Sigmoid colon (tissue), 4 donors: Measurements from ENCODE around the gene ARL6IP4.

ENCODE experiments used
- CTCF ChIP-seq, 4 experiments: fragments of 450-650 bp in 3 of 4; fragments of 200-600 bp in 1 of 4; IDR thresholded peaks; one replicate each; pipeline ENCODE4 v1.5.1; 2016 to 2019; ENCODE audit warnings: antibody characterized with exemption in 4 of 4, mild to moderate bottlenecking in 3 of 4, moderate library complexity in 2 of 4
- POLR2A ChIP-seq, 2 donors: fragments of 450-650 bp; IDR thresholded peaks; one replicate each; pipeline ENCODE4 v1.6.1; 2016; ENCODE audit warnings: antibody characterized with exemption in 2 of 2, mild to moderate bottlenecking in 2 of 2, moderate library complexity in 2 of 2
- POLR2AphosphoS5 ChIP-seq, 4 donors: sonication (generic); formaldehyde crosslinking; IDR thresholded peaks; one replicate each; pipeline ENCODE4 v1.6.1; 2017; ENCODE audit warnings: antibody characterized with exemption in 4 of 4

- TF ChIP-seq POLR2A (IDR thresholded peaks at IDR 0.05) (no peak), CTCF (IDR thresholded peaks at IDR 0.05) (no peak), POLR2AphosphoS5 (IDR thresholded peaks at IDR 0.05) (no peak)
Observed at GRCh38 chr12:122963941-122964265, 16.6 kb upstream of the ARL6IP4 start.
